Duodenal mucosa (tissue), 2 donors: ENCODE measurements around the gene THADA.

Source experiments
- H3K27ac ChIP-seq: one replicate; pipeline ENCODE4 v1.7.0; 2013; ENCODE audit warnings: low read depth, low read length
- H3K27me3 ChIP-seq, 2 donors: one replicate each; pipeline ENCODE4 v1.7.0; 2013; ENCODE audit warnings: low read length in 2 of 2, control low read depth in 1 of 2; ENCODE audit not compliant: insufficient read depth in 2 of 2, control insufficient read depth in 1 of 2
- H3K36me3 ChIP-seq, 2 donors: one replicate each; pipeline ENCODE4 v1.7.0; 2013; ENCODE audit warnings: low read length in 2 of 2, control low read depth in 1 of 2; ENCODE audit not compliant: insufficient read depth in 2 of 2, control insufficient read depth in 1 of 2
- H3K4me1 ChIP-seq, 2 donors: one replicate each; pipeline ENCODE4 v1.7.0; 2013; ENCODE audit warnings: low read length in 2 of 2, control low read depth in 1 of 2; ENCODE audit not compliant: insufficient read depth in 2 of 2, control insufficient read depth in 1 of 2
- H3K4me3 ChIP-seq, 2 donors: one replicate each; pipeline ENCODE4 v1.7.0; 2013; ENCODE audit warnings: low read length in 2 of 2, low read depth in 1 of 2
- H3K9ac ChIP-seq, 2 donors: one replicate each; pipeline ENCODE4 v1.7.0; 2013; ENCODE audit warnings: low read length in 2 of 2, low read depth in 1 of 2
- H3K9me3 ChIP-seq, 2 donors: one replicate each; pipeline ENCODE4 v1.7.0; 2013; ENCODE audit warnings: low read length in 2 of 2, control low read depth in 1 of 2; ENCODE audit not compliant: control insufficient read depth in 1 of 2

THADA gene

DNA sequence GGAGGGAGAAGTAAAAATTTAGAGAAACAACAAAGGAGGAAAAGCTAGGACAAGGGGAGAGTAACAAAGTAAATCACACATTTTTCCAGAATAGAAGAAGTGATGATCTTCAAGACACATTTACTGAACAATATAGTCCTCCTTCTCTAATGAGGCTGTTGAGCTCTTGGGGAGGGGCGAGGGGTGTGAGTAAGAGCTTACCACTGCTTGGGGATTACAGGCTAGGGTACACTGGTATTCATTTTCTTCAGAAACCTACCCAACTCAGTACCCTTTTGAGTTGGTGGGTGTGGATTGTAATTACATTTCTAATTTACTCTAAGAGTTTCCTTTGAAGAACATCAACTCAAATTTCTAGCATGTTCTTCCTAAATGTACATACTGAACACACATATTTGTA lies 211.7 kb downstream of the THADA start:
- no peak overlapping the region for H3K9ac ChIP-seq
- H3K4me1 ChIP-seq: peaks cover 0 to 7% of the 10 kb centered on the region in 2 donors
- H3K27ac ChIP-seq: no peak overlapping the region
- H3K27me3 ChIP-seq: no peaks in the 10 kb centered on the region
- H3K36me3 ChIP-seq: no peaks in the 10 kb centered on the region
- H3K4me3 ChIP-seq: no peak overlapping the region
- H3K9me3 ChIP-seq: no peaks in the 10 kb centered on the region

DNA sequence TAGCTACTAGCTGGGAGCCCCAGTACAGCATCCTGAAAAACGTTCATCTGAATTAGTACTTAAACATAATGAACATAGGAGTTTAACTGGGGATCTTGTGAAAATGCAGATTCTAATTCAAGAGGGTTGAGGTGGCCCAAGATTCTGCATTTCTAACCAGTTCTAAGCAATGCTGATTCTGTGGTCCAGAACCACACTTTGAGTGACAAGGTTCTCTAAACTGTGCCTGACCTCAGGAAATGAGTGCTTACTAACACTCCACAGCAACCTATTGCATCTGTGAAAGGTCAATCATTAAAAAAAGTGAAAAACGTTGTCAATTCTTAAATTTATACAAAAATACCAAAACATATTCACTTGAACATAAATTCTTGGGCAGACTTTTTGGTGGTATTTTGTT lies 212.3 kb downstream of the THADA start:
- H3K27me3 ChIP-seq: no peaks in the 10 kb centered on the region
- H3K27ac ChIP-seq: no peak overlapping the region
- no peaks in the 10 kb centered on the region for H3K9me3 ChIP-seq

DNA sequence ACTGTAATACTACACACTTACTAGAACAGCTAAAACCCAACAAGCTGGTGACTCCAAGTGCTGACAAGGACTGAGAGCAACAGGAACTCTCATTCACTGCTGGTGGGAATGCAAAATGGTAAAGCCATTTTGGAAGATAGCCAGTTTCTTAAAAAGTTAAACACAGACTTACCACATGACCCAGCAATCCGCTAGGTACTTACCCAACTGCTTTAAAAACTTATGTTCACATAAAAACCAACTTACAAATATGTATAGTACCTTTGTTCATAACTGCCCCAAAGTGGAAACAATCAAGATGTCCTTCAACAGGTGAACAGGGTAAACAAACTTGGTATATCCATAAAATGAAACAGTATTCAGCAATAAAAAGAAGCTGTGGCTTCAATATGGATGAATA lies 216.3 kb downstream of the THADA start:
- H3K9me3 ChIP-seq: no peaks in the 10 kb centered on the region
- no peaks in the 10 kb centered on the region for H3K27me3 ChIP-seq
- no peaks in the 10 kb centered on the region for H3K36me3 ChIP-seq
- no peaks in the 10 kb centered on the region for H3K4me1 ChIP-seq
- H3K4me3 ChIP-seq: no peak overlapping the region
- H3K9ac ChIP-seq: no peak overlapping the region
- H3K27ac ChIP-seq: no peak overlapping the region

More for the DNA sequence above, 212.3 kb downstream of the THADA start:
- Histone ChIP-seq H3K9ac (no peak overlapping the region), H3K4me3 (no peak overlapping the region), H3K36me3 (no peaks in the 10 kb centered on the region), H3K4me1 (peaks cover 0 to 7% of the 10 kb centered on the region in 2 donors)

DNA sequence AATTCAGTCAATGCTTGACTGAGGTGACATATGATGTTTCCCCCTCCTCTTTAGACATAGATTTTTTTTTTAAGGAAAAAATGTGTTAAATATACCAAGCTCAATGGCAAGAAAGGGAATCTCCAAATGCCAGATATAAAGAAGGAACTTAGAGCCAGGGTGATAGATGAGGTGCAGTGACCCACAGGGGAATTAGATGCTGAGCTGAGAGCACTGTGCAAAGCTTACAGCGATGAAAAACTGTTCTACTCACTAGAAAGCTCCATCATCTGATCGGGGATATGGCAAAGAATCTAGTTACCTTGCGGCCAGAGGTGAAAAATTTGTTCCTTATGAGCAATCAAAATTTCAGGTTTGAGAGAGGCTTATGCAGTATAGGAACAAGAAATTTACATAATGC lies 218.5 kb downstream of the THADA start:
- H3K9ac ChIP-seq: no peak overlapping the region
- H3K4me3 ChIP-seq: no peak overlapping the region
- H3K9me3 ChIP-seq: no peaks in the 10 kb centered on the region
- no peaks in the 10 kb centered on the region for H3K36me3 ChIP-seq
- no peaks in the 10 kb centered on the region for H3K27me3 ChIP-seq
- no peak overlapping the region for H3K27ac ChIP-seq
- no peaks in the 10 kb centered on the region for H3K4me1 ChIP-seq

DNA sequence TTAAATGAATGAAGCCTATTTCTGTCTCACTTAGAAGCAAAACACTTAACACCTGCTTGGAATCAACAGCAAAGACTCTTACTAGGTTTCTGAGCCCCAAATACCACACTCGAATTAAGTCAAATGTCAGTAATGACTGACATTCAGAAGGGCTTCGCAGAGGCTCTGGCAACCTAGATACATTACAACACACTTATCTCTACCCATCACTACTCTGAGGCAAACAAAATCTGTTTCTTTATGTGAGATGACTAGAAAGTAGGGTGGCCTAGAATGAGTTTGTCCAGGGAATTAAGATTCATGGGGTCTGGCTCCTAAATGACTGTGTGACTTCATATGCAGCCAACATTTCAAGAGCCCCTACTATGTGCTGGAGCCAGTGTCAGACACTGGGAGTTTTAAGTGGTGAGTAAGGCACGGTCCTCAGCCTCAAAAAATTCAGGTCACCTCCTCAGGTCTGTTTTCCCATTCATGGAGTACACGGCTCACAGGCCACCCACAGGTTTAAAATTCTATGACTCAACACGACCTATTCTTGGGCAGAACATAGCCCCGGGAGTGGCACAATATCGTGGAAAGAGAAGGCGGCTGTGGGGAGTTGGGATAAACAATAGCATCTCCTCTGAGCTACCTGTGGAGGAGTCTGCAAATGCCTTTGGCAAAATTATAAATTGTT lies 219.2 kb downstream of the THADA start:
- no peaks in the 10 kb centered on the region for H3K4me1 ChIP-seq
- H3K36me3 ChIP-seq: no peaks in the 10 kb centered on the region
- no peaks in the 10 kb centered on the region for H3K27me3 ChIP-seq
- H3K4me3 ChIP-seq: no peak overlapping the region
- no peak overlapping the region for H3K9ac ChIP-seq
- H3K9me3 ChIP-seq: no peaks in the 10 kb centered on the region
- H3K27ac ChIP-seq: no peak overlapping the region

DNA sequence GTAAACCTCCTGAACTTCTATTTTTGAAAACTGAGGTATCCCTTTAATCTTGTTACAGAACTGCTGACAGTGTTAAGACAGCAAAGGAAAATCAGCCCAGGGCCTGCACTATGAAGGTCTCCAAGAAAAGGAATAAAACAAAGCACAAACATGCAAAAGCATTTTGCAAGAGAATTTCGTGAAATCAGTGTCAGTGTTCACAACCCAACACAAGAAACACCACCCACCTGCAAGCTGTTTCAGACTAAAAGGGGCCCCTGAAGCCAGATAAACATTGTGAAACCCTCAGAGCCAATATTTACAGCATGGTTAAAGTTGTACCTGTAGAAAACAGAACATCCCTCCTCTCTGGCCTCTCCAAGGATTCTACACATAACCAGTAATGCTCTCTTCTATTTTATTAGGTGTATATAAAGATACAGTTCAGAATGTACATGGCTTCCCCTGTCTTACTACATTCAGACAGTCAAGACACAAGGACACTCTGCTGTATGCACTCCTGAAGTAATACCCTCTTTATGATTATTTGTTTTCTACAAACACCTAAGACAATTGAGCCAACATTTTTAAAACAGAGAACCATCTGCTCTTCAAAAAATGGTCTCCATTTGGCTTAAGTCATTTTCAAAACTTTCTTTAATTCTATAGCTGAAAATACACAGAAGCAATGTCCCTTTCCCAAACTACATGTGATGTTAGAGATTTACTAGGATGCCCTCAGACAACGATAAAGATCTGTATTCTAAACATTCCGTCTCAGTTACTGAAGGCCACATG lies 219.9 kb downstream of the THADA start:
- no peaks in the 10 kb centered on the region for H3K27me3 ChIP-seq
- no peaks in the 10 kb centered on the region for H3K4me1 ChIP-seq
- no peaks in the 10 kb centered on the region for H3K36me3 ChIP-seq
- H3K9ac ChIP-seq: no peak overlapping the region
- no peak overlapping the region for H3K27ac ChIP-seq
- no peak overlapping the region for H3K4me3 ChIP-seq
- no peaks in the 10 kb centered on the region for H3K9me3 ChIP-seq

DNA sequence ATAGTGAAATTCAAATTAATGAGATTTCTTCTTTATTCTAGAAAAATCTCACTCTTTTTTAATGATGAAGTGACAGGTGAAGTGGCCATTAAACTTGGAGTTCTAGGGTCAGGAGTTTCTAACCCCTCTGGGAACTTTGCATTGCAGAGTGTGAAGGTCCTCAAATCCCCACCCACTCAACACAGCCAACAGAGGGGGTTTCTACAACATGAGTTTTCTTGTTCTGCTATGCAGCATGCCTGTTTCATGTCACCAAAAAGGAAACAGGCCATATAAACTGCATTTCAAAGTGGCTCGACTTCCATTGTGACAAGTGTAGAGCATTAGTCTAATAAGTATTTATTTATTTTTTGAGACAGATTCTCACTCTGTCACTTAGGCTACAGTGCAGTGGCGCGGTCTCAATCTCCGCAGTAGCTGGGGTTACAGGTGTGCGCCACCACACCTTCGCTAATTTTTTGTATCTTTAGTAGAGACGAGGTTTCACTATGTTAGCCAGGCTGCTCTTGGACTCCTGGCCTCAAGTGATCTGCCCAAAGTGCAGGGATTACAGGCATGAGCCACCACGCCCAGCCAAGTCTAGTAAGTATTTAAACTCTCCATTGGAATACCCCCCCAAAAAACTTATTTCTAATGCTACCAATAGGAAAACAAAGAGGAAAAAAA lies 223.3 kb downstream of the THADA start:
- Histone ChIP-seq H3K9ac (no peak overlapping the region), H3K27ac (no peak overlapping the region), H3K4me1 (peaks cover 8 to 25% of the 10 kb centered on the region in 2 donors), H3K9me3 (no peaks in the 10 kb centered on the region), H3K4me3 (no peak overlapping the region), H3K36me3 (no peaks in the 10 kb centered on the region), H3K27me3 (no peaks in the 10 kb centered on the region)

DNA sequence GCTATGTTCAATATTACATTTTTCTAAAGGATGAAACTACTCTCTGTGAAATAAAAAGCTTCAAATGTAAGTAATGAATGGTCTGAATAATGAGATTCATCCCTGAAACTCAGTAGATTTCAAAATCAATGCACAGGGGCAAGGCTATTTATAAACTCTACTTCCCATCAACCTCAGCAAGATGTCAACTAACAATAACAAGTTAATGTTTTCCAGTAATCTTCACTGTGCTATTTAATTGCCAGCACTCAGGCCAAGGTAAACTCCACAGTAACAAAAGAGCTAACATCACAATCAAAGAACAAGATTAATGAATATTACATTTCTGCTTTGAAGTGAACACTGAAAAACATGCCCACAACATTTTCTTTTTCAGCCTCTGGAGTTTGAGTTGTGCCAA lies 225.1 kb downstream of the THADA start:
- no peaks in the 10 kb centered on the region for H3K36me3 ChIP-seq
- no peaks in the 10 kb centered on the region for H3K9me3 ChIP-seq
- H3K27ac ChIP-seq: no peak overlapping the region
- peaks cover 8 to 25% of the 10 kb centered on the region in 2 donors for H3K4me1 ChIP-seq
- H3K9ac ChIP-seq: no peak overlapping the region
- H3K27me3 ChIP-seq: no peaks in the 10 kb centered on the region
- H3K4me3 ChIP-seq: no peak overlapping the region

DNA sequence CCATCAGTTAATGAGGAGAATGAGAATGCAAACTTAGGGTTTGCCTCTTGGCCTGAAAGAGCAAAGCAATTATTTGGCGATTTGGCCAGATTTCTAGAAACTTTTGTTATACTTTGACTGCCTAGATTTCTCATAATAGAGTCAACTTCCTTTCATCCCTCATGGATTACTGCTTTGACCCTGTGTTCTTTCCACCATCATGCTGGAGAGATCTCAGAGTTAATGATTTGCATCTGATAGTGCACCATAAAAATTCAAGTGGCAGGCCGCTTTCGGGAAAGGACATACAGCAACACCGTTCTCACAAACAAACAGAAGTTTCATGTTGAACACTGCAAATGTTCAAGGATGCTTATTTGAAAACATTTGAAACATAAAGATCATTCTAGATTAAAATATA lies 225.7 kb downstream of the THADA start:
- H3K4me1 ChIP-seq: peaks cover 8 to 25% of the 10 kb centered on the region in 2 donors
- H3K4me3 ChIP-seq: no peak overlapping the region
- no peaks in the 10 kb centered on the region for H3K27me3 ChIP-seq
- no peaks in the 10 kb centered on the region for H3K36me3 ChIP-seq
- no peaks in the 10 kb centered on the region for H3K9me3 ChIP-seq
- no peak overlapping the region for H3K27ac ChIP-seq
- no peak overlapping the region for H3K9ac ChIP-seq
